ENCODE data around the gene CEL.

Gene CEL

DNA sequence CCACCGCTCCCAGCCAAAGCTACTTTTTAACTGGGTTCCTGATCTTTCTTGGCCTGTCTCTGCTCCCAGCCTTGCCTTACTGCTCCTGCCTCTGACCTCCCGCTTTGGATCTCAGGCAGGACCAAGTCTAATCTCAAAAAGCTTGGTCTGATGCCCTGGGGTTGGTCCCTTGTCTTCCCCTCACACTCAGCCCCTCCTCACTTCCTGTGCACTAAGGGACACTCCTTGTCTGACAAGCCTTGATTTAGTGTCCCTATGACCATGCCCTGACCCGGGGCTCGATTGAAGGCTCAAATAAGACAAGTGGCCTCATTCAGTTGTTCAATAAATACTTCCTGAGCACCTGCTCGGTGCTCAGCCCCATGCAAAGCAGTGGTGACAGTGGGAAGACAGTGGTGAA is 34.6 kb upstream of the CEL start:
- Histone ChIP-seq H3K27ac (ENCODE audit: extremely low read depth, low read depth, low read length) (no peak overlapping the region), H3K9me3 (ENCODE audit: control insufficient read depth, insufficient read depth, low read depth, low read length) (no peaks in the 10 kb centered on the region), H3K36me3 (ENCODE audit: control insufficient read depth in 2 of 2, insufficient read depth in 1 of 2, low read length in 2 of 2) (no peaks in the 10 kb centered on the region), H3K4me1 (ENCODE audit: control insufficient read depth, insufficient read depth, low read length) (no peaks in the 10 kb centered on the region), H3K4me3 (ENCODE audit: low read depth, low read length) (no peak overlapping the region)
- ChIA-PET CTCF (interaction anchor here (0.6 to 4.5 kb wide), 4 partner anchors 9 to 120 kb away, joined by 3 to 25 read pairs (median 4); no protein-coding TSS in a partner anchor), POLR2A (no interaction called here)
- no peak for TF ChIP-seq MYNN (tag by site-specific recombination; IDR thresholded peaks at IDR 0.05; ENCODE audit: borderline replicate concordance)
- TF ChIP-seq ZNF404 (tag by site-specific recombination; IDR thresholded peaks at IDR 0.05): no peak
- TF ChIP-seq ZNF19 (tag by site-specific recombination; IDR thresholded peaks at IDR 0.05; ENCODE audit: low read depth): no peak
- no peak for TF ChIP-seq ZNF558 (tag by site-specific recombination; IDR thresholded peaks at IDR 0.05)
- TF ChIP-seq, protein P1, sequence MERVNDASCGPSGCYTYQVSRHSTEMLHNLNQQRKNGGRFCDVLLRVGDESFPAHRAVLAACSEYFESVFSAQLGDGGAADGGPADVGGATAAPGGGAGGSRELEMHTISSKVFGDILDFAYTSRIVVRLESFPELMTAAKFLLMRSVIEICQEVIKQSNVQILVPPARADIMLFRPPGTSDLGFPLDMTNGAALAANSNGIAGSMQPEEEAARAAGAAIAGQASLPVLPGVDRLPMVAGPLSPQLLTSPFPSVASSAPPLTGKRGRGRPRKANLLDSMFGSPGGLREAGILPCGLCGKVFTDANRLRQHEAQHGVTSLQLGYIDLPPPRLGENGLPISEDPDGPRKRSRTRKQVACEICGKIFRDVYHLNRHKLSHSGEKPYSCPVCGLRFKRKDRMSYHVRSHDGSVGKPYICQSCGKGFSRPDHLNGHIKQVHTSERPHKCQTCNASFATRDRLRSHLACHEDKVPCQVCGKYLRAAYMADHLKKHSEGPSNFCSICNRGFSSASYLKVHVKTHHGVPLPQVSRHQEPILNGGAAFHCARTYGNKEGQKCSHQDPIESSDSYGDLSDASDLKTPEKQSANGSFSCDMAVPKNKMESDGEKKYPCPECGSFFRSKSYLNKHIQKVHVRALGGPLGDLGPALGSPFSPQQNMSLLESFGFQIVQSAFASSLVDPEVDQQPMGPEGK (tag by site-specific recombination; IDR thresholded peaks at IDR 0.05): no peak
- TF ChIP-seq SP7 (tag by site-specific recombination; IDR thresholded peaks at IDR 0.05): no peak
- no peak for TF ChIP-seq ZNF48 (tag by site-specific recombination; IDR thresholded peaks at IDR 0.05)

DNA sequence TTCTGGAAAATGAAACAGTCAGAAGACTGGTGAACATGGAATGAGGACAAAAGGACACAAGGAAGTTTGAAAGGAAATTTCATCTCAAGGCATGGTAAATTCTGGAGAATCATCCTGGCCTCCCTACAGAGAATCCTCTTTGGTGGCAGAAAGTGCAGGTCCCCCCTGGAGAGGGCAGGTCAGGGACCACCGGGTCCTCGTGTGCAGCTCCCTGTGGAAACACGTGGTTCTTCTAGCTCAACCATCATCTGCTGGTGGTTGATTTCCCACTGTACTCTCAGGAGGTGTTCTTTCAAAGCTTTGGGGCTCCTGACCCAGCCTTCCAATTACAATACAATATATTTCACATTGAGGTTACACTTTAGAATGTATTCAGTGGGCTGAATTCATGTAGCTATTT is 33.6 kb upstream of the CEL start:
- POLR2A ChIA-PET: interaction anchor here (0.6 to 0.7 kb wide), 2 partner anchors 82 to 395 kb away, joined by 3 read pairs; no protein-coding TSS in a partner anchor

DNA sequence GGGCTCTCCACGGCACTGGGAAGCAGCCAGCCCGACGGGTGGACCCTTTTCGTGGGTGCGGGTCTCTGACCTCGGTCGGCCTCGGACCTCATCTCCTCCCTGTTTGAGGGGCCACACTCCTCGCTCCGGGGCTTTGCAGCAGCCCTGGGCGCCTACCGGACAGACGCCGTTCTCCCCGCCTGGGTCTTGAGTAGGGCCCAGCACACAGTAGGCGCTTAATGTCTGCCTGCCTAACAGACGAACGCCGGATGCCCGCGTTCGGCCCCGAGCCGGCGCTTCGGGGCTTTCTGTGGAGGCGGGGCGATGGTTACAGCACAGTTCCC is 31.8 kb upstream of the CEL start:
- Histone ChIP-seq H3K4me1 (ENCODE audit: control insufficient read depth, insufficient read depth, low read length) (no peaks in the 10 kb centered on the region), H3K9me3 (ENCODE audit: control insufficient read depth, insufficient read depth, low read depth, low read length) (no peaks in the 10 kb centered on the region), H3K36me3 (ENCODE audit: control insufficient read depth in 2 of 2, insufficient read depth in 1 of 2, low read length in 2 of 2) (peaks cover 0 to 23% of the 10 kb centered on the region in 2 experiments; a peak in 1 of 3 replicates), H3K27ac (ENCODE audit: extremely low read depth, low read depth, low read length) (peak overlapping the region; percentile 35; the same call in 1 of the 2 replicates), H3K4me3 (ENCODE audit: low read depth, low read length) (peak overlapping the region; percentile 69)
- ChIA-PET POLR2A (interaction anchor here (0.6 to 2.1 kb wide), 46 partner anchors 8 to 993 kb away, joined by 3 to 26 read pairs (median 6); partner anchors contain the start of genes CACFD1, DDX31, GFI1B and GTF3C4), CTCF (interaction anchor here (0.7 to 5.2 kb wide), 11 partner anchors 7 to 768 kb away, joined by 3 to 78 read pairs (median 4); no protein-coding TSS in a partner anchor)
- TF ChIP-seq ZNF391 (tag by site-specific recombination; IDR thresholded peaks at IDR 0.05; ENCODE audit: borderline replicate concordance, low read depth): no peak
- no peak for TF ChIP-seq ZNF521 (tag by site-specific recombination; IDR thresholded peaks at IDR 0.05)
- TF ChIP-seq ZNF623 (tag by site-specific recombination; IDR thresholded peaks at IDR 0.05): no peak
- TF ChIP-seq, protein P2, sequence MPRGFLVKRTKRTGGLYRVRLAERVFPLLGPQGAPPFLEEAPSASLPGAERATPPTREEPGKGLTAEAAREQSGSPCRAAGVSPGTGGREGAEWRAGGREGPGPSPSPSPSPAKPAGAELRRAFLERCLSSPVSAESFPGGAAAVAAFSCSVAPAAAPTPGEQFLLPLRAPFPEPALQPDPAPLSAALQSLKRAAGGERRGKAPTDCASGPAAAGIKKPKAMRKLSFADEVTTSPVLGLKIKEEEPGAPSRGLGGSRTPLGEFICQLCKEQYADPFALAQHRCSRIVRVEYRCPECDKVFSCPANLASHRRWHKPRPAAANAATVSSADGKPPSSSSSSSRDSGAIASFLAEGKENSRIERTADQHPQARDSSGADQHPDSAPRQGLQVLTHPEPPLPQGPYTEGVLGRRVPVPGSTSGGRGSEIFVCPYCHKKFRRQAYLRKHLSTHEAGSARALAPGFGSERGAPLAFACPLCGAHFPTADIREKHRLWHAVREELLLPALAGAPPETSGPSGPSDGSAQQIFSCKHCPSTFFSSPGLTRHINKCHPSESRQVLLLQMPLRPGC (tag by site-specific recombination; IDR thresholded peaks at IDR 0.05): no peak
- no peak for TF ChIP-seq FEZF1 (tag by site-specific recombination; IDR thresholded peaks at IDR 0.05)
- no peak for TF ChIP-seq ZNF248 (tag by site-specific recombination; IDR thresholded peaks at IDR 0.05)
- TF ChIP-seq ZNF777 (tag by site-specific recombination; IDR thresholded peaks at IDR 0.05; ENCODE audit: borderline replicate concordance): no peak
- TF ChIP-seq, protein P3, sequence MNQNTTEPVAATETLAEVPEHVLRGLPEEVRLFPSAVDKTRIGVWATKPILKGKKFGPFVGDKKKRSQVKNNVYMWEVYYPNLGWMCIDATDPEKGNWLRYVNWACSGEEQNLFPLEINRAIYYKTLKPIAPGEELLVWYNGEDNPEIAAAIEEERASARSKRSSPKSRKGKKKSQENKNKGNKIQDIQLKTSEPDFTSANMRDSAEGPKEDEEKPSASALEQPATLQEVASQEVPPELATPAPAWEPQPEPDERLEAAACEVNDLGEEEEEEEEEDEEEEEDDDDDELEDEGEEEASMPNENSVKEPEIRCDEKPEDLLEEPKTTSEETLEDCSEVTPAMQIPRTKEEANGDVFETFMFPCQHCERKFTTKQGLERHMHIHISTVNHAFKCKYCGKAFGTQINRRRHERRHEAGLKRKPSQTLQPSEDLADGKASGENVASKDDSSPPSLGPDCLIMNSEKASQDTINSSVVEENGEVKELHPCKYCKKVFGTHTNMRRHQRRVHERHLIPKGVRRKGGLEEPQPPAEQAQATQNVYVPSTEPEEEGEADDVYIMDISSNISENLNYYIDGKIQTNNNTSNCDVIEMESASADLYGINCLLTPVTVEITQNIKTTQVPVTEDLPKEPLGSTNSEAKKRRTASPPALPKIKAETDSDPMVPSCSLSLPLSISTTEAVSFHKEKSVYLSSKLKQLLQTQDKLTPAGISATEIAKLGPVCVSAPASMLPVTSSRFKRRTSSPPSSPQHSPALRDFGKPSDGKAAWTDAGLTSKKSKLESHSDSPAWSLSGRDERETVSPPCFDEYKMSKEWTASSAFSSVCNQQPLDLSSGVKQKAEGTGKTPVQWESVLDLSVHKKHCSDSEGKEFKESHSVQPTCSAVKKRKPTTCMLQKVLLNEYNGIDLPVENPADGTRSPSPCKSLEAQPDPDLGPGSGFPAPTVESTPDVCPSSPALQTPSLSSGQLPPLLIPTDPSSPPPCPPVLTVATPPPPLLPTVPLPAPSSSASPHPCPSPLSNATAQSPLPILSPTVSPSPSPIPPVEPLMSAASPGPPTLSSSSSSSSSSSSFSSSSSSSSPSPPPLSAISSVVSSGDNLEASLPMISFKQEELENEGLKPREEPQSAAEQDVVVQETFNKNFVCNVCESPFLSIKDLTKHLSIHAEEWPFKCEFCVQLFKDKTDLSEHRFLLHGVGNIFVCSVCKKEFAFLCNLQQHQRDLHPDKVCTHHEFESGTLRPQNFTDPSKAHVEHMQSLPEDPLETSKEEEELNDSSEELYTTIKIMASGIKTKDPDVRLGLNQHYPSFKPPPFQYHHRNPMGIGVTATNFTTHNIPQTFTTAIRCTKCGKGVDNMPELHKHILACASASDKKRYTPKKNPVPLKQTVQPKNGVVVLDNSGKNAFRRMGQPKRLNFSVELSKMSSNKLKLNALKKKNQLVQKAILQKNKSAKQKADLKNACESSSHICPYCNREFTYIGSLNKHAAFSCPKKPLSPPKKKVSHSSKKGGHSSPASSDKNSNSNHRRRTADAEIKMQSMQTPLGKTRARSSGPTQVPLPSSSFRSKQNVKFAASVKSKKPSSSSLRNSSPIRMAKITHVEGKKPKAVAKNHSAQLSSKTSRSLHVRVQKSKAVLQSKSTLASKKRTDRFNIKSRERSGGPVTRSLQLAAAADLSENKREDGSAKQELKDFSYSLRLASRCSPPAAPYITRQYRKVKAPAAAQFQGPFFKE (tag by site-specific recombination; IDR thresholded peaks at IDR 0.05; ENCODE audit: borderline replicate concordance): no peak
- no peak for TF ChIP-seq ZNF146 (tag by site-specific recombination; IDR thresholded peaks at IDR 0.05)
- no peak for TF ChIP-seq ZNF837 (tag by site-specific recombination; IDR thresholded peaks at IDR 0.05)
- TF ChIP-seq GLI2 (tag by site-specific recombination; IDR thresholded peaks at IDR 0.05; ENCODE audit: borderline replicate concordance, low read depth): no peak
- no peak for TF ChIP-seq ZIC2 (tag by site-specific recombination; IDR thresholded peaks at IDR 0.05)
- TF ChIP-seq ZNF701 (tag by site-specific recombination; IDR thresholded peaks at IDR 0.05): no peak
- TF ChIP-seq, protein P4, sequence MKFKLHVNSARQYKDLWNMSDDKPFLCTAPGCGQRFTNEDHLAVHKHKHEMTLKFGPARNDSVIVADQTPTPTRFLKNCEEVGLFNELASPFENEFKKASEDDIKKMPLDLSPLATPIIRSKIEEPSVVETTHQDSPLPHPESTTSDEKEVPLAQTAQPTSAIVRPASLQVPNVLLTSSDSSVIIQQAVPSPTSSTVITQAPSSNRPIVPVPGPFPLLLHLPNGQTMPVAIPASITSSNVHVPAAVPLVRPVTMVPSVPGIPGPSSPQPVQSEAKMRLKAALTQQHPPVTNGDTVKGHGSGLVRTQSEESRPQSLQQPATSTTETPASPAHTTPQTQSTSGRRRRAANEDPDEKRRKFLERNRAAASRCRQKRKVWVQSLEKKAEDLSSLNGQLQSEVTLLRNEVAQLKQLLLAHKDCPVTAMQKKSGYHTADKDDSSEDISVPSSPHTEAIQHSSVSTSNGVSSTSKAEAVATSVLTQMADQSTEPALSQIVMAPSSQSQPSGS (tag by site-specific recombination; IDR thresholded peaks at IDR 0.05; ENCODE audit: low read depth): no peak

More for the DNA sequence above, 33.6 kb upstream of the CEL start:
- no peaks in the 10 kb centered on the region for H3K4me1 ChIP-seq (ENCODE audit: control insufficient read depth, insufficient read depth, low read length)
- CTCF ChIA-PET: interaction anchor here (0.6 to 4.5 kb wide), 6 partner anchors 12 to 118 kb away, joined by 3 to 25 read pairs (median 3); no protein-coding TSS in a partner anchor
- no peak overlapping the region for H3K4me3 ChIP-seq (ENCODE audit: low read depth, low read length)
- no peaks in the 10 kb centered on the region for H3K9me3 ChIP-seq (ENCODE audit: control insufficient read depth, insufficient read depth, low read depth, low read length)
- peaks cover 0 to 10% of the 10 kb centered on the region in 2 experiments; a peak in 1 of 3 replicates for H3K36me3 ChIP-seq (ENCODE audit: control insufficient read depth in 2 of 2, insufficient read depth in 1 of 2, low read length in 2 of 2)
- no peak overlapping the region for H3K27ac ChIP-seq (ENCODE audit: extremely low read depth, low read depth, low read length)
- TF ChIP-seq ZNF560 (tag by site-specific recombination; IDR thresholded peaks at IDR 0.05; ENCODE audit: borderline replicate concordance): no peak

All from HEK293 (cell line).